ENCODE results near the gene PLXNA4. TPM values are rescaled to one million over a fixed set of nuclear protein-coding genes. Genes with fewer than 3 reads are reported as not detected.

The PLXNA4 gene
- total and polyA plus RNA-seq, 7 experiments from 2014 or later, result 0.05 to 31.6 (median 1.1) TPM

GRCh38 chr7:132494474-132494873, 81.8 kb downstream of the PLXNA4 start:
- Histone ChIP-seq H3K4me3 (ENCODE audit: low read length) (no peak overlapping the region), H3K4me1 (ENCODE audit: control insufficient read depth in 2 of 2, insufficient read depth in 2 of 2, low read length in 2 of 2) (no peaks in the 10 kb centered on the region), H3K27me3 (ENCODE audit: control insufficient read depth in 2 of 2, insufficient read depth in 2 of 2, low read length in 2 of 2) (no peaks in the 10 kb centered on the region), H3K36me3 (ENCODE audit: control insufficient read depth in 2 of 3, insufficient read depth in 3 of 3, low read length in 3 of 3) (no peaks in the 10 kb centered on the region), H3K9me3 (ENCODE audit: control insufficient read depth in 2 of 3, low read length in 3 of 3) (no peaks in the 10 kb centered on the region), H3K27ac (ENCODE audit: low read depth, low read length) (no peak overlapping the region)
- ChIA-PET POLR2A (no interaction called here), CTCF (no interaction called here)
- Mint-ChIP-seq H3K27me3 (peaks cover 0 to 17% (median 0%) of the 10 kb centered on the region in 5 donors), H3K9me3 (peaks cover 0 to 2% (median 0%) of the 10 kb centered on the region in 11 donors), H3K4me3 (no peak overlapping the region), H3K36me3 (peaks cover 0 to 14% (median 0%) of the 10 kb centered on the region in 5 donors), H3K27ac (no peak overlapping the region), H3K4me1 (peaks cover 0 to 23% (median 0%) of the 10 kb centered on the region in 7 donors)
- no peak for ATAC-seq
- no peak for DNase-seq
- intact Hi-C loops (cut with micrococcal nuclease), result no loop called here

GRCh38 chr7:132492823-132493445, 83.3 kb downstream of the PLXNA4 start:
- Histone ChIP-seq H3K4me1 (ENCODE audit: control insufficient read depth in 2 of 2, insufficient read depth in 2 of 2, low read length in 2 of 2) (no peaks in the 10 kb centered on the region), H3K9me3 (ENCODE audit: control insufficient read depth in 2 of 3, low read length in 3 of 3) (no peaks in the 10 kb centered on the region), H3K4me3 (ENCODE audit: low read length) (no peak overlapping the region), H3K36me3 (ENCODE audit: control insufficient read depth in 2 of 3, insufficient read depth in 3 of 3, low read length in 3 of 3) (no peaks in the 10 kb centered on the region), H3K27ac (ENCODE audit: low read depth, low read length) (no peak overlapping the region), H3K27me3 (ENCODE audit: control insufficient read depth in 2 of 2, insufficient read depth in 2 of 2, low read length in 2 of 2) (no peaks in the 10 kb centered on the region)
- Mint-ChIP-seq H3K27ac (peak overlapping the region in 1 of 9 donors; percentile 34), H3K4me3 (no peak overlapping the region), H3K9me3 (peaks cover 0 to 4% (median 0%) of the 10 kb centered on the region in 11 donors), H3K4me1 (peaks cover 3 to 34% (median 8%) of the 10 kb centered on the region in 7 donors), H3K27me3 (peaks cover 0 to 20% (median 0%) of the 10 kb centered on the region in 5 donors), H3K36me3 (peaks cover 0 to 26% (median 0%) of the 10 kb centered on the region in 5 donors)
- ChIA-PET POLR2A (no interaction called here), CTCF (no interaction called here)
- DNase-seq (no peak), ATAC-seq (no peak)
- intact Hi-C loops (cut with micrococcal nuclease), result no loop called here

GRCh38 chr7:132491391-132491945, 84.8 kb downstream of the PLXNA4 start:
- CTCF ChIA-PET, result no interaction called here
- POLR2A ChIA-PET, result no interaction called here
- Histone ChIP-seq H3K9me3 (ENCODE audit: control insufficient read depth in 2 of 3, low read length in 3 of 3) (no peaks in the 10 kb centered on the region), H3K4me1 (ENCODE audit: control insufficient read depth in 2 of 2, insufficient read depth in 2 of 2, low read length in 2 of 2) (peaks cover 7 to 11% of the 10 kb centered on the region in 2 donors), H3K27ac (ENCODE audit: low read depth, low read length) (no peak overlapping the region), H3K36me3 (ENCODE audit: control insufficient read depth in 2 of 3, insufficient read depth in 3 of 3, low read length in 3 of 3) (no peaks in the 10 kb centered on the region), H3K27me3 (ENCODE audit: control insufficient read depth in 2 of 2, insufficient read depth in 2 of 2, low read length in 2 of 2) (no peaks in the 10 kb centered on the region), H3K4me3 (ENCODE audit: low read length) (no peak overlapping the region)
- intact Hi-C loops (cut with micrococcal nuclease), result no loop called here
- ATAC-seq (no peak), DNase-seq (no peak)
- Mint-ChIP-seq H3K27me3 (peaks cover 0 to 25% (median 0%) of the 10 kb centered on the region in 5 donors), H3K36me3 (peaks cover 0 to 31% (median 0%) of the 10 kb centered on the region in 5 donors), H3K4me3 (no peak overlapping the region), H3K4me1 (peaks cover 13 to 41% (median 20%) of the 10 kb centered on the region in 7 donors), H3K27ac (peak overlapping the region in 2 of 9 donors; percentile 4 to 51), H3K9me3 (peaks cover 0 to 4% (median 0%) of the 10 kb centered on the region in 11 donors)

- no peaks in the 10 kb centered on the region for H3K27me3 ChIP-seq (ENCODE audit: control insufficient read depth in 2 of 2, insufficient read depth in 2 of 2, low read length in 2 of 2)
- peaks cover 13 to 20% of the 10 kb centered on the region in 2 donors for H3K4me1 ChIP-seq (ENCODE audit: control insufficient read depth in 2 of 2, insufficient read depth in 2 of 2, low read length in 2 of 2)
- no peaks in the 10 kb centered on the region for H3K9me3 ChIP-seq (ENCODE audit: control insufficient read depth in 2 of 3, low read length in 3 of 3)
- H3K36me3 ChIP-seq (ENCODE audit: control insufficient read depth in 2 of 3, insufficient read depth in 3 of 3, low read length in 3 of 3), result no peaks in the 10 kb centered on the region
- peaks cover 20 to 49% (median 30%) of the 10 kb centered on the region in 7 donors for H3K4me1 Mint-ChIP-seq
- ATAC-seq, result no peak
- H3K9me3 Mint-ChIP-seq, result peaks cover 0 to 4% (median 0%) of the 10 kb centered on the region in 11 donors
- no peak overlapping the region for H3K4me3 ChIP-seq (ENCODE audit: low read length)
- DNase-seq, result no peak
- no peak overlapping the region for H3K27ac ChIP-seq (ENCODE audit: low read depth, low read length)
- ChIA-PET POLR2A (no interaction called here), CTCF (no interaction called here)
- no peak overlapping the region for H3K4me3 Mint-ChIP-seq
- peaks cover 0 to 30% (median 0%) of the 10 kb centered on the region in 5 donors for H3K27me3 Mint-ChIP-seq
- no peak overlapping the region for H3K27ac Mint-ChIP-seq
- intact Hi-C loops (cut with micrococcal nuclease), result no loop called here
- peaks cover 0 to 31% (median 0%) of the 10 kb centered on the region in 5 donors for H3K36me3 Mint-ChIP-seq
Observed at GRCh38 chr7:132490474-132490873, 85.8 kb downstream of the PLXNA4 start.

GRCh38 chr7:132489776-132490237, 86.5 kb downstream of the PLXNA4 start:
- H3K4me1 Mint-ChIP-seq, result peaks cover 24 to 55% (median 36%) of the 10 kb centered on the region in 7 donors
- ChIA-PET CTCF (no interaction called here), POLR2A (no interaction called here)
- H3K27ac Mint-ChIP-seq, result no peak overlapping the region
- DNase-seq (no peak), ATAC-seq (peak; percentile 52)
- H3K27me3 ChIP-seq (ENCODE audit: control insufficient read depth in 2 of 2, insufficient read depth in 2 of 2, low read length in 2 of 2), result no peaks in the 10 kb centered on the region
- H3K27me3 Mint-ChIP-seq, result peaks cover 0 to 33% (median 0%) of the 10 kb centered on the region in 5 donors
- H3K9me3 Mint-ChIP-seq, result peaks cover 0 to 4% (median 0%) of the 10 kb centered on the region in 11 donors
- H3K36me3 ChIP-seq (ENCODE audit: control insufficient read depth in 2 of 3, insufficient read depth in 3 of 3, low read length in 3 of 3), result no peaks in the 10 kb centered on the region
- H3K27ac ChIP-seq (ENCODE audit: low read depth, low read length), result no peak overlapping the region
- peaks cover 0 to 34% (median 0%) of the 10 kb centered on the region in 5 donors for H3K36me3 Mint-ChIP-seq
- intact Hi-C loops (cut with micrococcal nuclease), result loop anchor here in 1 of 2 donors (5.0 kb wide), 2 partner anchors 92 to 282 kb away; no protein-coding TSS in a partner anchor
- H3K4me3 Mint-ChIP-seq, result peak overlapping the region in 1 of 10 donors; percentile 25
- no peaks in the 10 kb centered on the region for H3K9me3 ChIP-seq (ENCODE audit: control insufficient read depth in 2 of 3, low read length in 3 of 3)
- peaks cover 20 to 26% of the 10 kb centered on the region in 2 donors for H3K4me1 ChIP-seq (ENCODE audit: control insufficient read depth in 2 of 2, insufficient read depth in 2 of 2, low read length in 2 of 2)
- H3K4me3 ChIP-seq (ENCODE audit: low read length), result no peak overlapping the region

GRCh38 chr7:132488634-132489302, 87.5 kb downstream of the PLXNA4 start:
- no peak for ATAC-seq
- Histone ChIP-seq H3K27me3 (ENCODE audit: control insufficient read depth in 2 of 2, insufficient read depth in 2 of 2, low read length in 2 of 2) (no peaks in the 10 kb centered on the region), H3K4me1 (ENCODE audit: control insufficient read depth in 2 of 2, insufficient read depth in 2 of 2, low read length in 2 of 2) (peaks cover 22 to 31% of the 10 kb centered on the region in 2 donors), H3K9me3 (ENCODE audit: control insufficient read depth in 2 of 3, low read length in 3 of 3) (no peaks in the 10 kb centered on the region), H3K4me3 (ENCODE audit: low read length) (no peak overlapping the region), H3K27ac (ENCODE audit: low read depth, low read length) (no peak overlapping the region), H3K36me3 (ENCODE audit: control insufficient read depth in 2 of 3, insufficient read depth in 3 of 3, low read length in 3 of 3) (no peaks in the 10 kb centered on the region)
- H3K4me1 Mint-ChIP-seq, result peaks cover 29 to 56% (median 45%) of the 10 kb centered on the region in 7 donors
- peaks cover 0 to 42% (median 0%) of the 10 kb centered on the region in 5 donors for H3K27me3 Mint-ChIP-seq
- ChIA-PET POLR2A (interaction anchor here (1.2 kb wide), 1 partner anchor 22 kb away, joined by 4 read pairs; no protein-coding TSS in a partner anchor), CTCF (interaction anchor here (1.1 kb wide), 1 partner anchor 11 kb away, joined by 3 read pairs; no protein-coding TSS in a partner anchor)
- no peak for DNase-seq
- peaks cover 0 to 37% (median 0%) of the 10 kb centered on the region in 5 donors for H3K36me3 Mint-ChIP-seq
- H3K27ac Mint-ChIP-seq, result peak overlapping the region in 1 of 9 donors; percentile 3
- intact Hi-C loops (cut with micrococcal nuclease), result loop anchor here in 1 of 2 donors (5.0 kb wide), 2 partner anchors 94 to 284 kb away; no protein-coding TSS in a partner anchor
- H3K4me3 Mint-ChIP-seq, result no peak overlapping the region
- peaks cover 0 to 4% (median 0%) of the 10 kb centered on the region in 11 donors for H3K9me3 Mint-ChIP-seq

Data from naive thymus-derived CD4-positive, alpha-beta T cell (primary cell).